GM19099 (cell line): ENCODE data around the gene EEPD1.

Source experiments
- POLR2A ChIP-seq: IDR thresholded peaks from 3 replicates; pipeline ENCODE4 v1.6.1; 2011; ENCODE audit warnings: low read depth; ENCODE audit not compliant: insufficient read length; ENCODE audit errors: extremely low read depth

EEPD1 gene

GRCh38 chr7:36127075-36127740 is 25.8 kb upstream of the EEPD1 start:
- TF ChIP-seq POLR2A, result no peak

- no peak for TF ChIP-seq POLR2A
Measured at GRCh38 chr7:36128448-36129047, 24.5 kb upstream of the EEPD1 start.

GRCh38 chr7:36129048-36129534 is 24.0 kb upstream of the EEPD1 start:
- no peak for TF ChIP-seq POLR2A

GRCh38 chr7:36130236-36130945 is 22.7 kb upstream of the EEPD1 start:
- TF ChIP-seq POLR2A, result no peak

- TF ChIP-seq POLR2A, result no peak
Measured at GRCh38 chr7:36131026-36131425, 22.0 kb upstream of the EEPD1 start.

- no peak for TF ChIP-seq POLR2A
Measured at GRCh38 chr7:36131499-36131898, 21.6 kb upstream of the EEPD1 start.

GRCh38 chr7:36132012-36132411 is 21.0 kb upstream of the EEPD1 start:
- TF ChIP-seq POLR2A, result no peak

GRCh38 chr7:36135700-36136099 is 17.4 kb upstream of the EEPD1 start:
- TF ChIP-seq POLR2A, result no peak

- no peak for TF ChIP-seq POLR2A
Measured at GRCh38 chr7:36137258-36137657, 15.8 kb upstream of the EEPD1 start.

GRCh38 chr7:36137754-36138153 is 15.3 kb upstream of the EEPD1 start:
- no peak for TF ChIP-seq POLR2A

- TF ChIP-seq POLR2A, result no peak
Measured at GRCh38 chr7:36138209-36138608, 14.8 kb upstream of the EEPD1 start.

GRCh38 chr7:36141351-36141750 is 11.7 kb upstream of the EEPD1 start:
- TF ChIP-seq POLR2A, result no peak

GRCh38 chr7:36141850-36142249 is 11.2 kb upstream of the EEPD1 start:
- TF ChIP-seq POLR2A, result no peak

- TF ChIP-seq POLR2A, result no peak
Measured at GRCh38 chr7:36144189-36144588, 8.9 kb upstream of the EEPD1 start.

GRCh38 chr7:36145686-36146085 is 7.4 kb upstream of the EEPD1 start:
- no peak for TF ChIP-seq POLR2A

- TF ChIP-seq POLR2A, result no peak
Measured at GRCh38 chr7:36147361-36147760, 5.7 kb upstream of the EEPD1 start.
